ENCODE data around the gene SLC2A6.

SLC2A6 gene

GRCh38 chr9:133433351-133433843 is 45.5 kb downstream of the SLC2A6 start:
- no peak for DNase-seq

- DNase-seq, result no peak
These were observed 48.7 kb downstream of the SLC2A6 start for GRCh38 chr9:133430244-133430643.

- no peak for DNase-seq
These were observed 49.2 kb downstream of the SLC2A6 start for GRCh38 chr9:133429641-133430161.

GRCh38 chr9:133429214-133429613 is 49.7 kb downstream of the SLC2A6 start:
- no peak for DNase-seq

DNA sequence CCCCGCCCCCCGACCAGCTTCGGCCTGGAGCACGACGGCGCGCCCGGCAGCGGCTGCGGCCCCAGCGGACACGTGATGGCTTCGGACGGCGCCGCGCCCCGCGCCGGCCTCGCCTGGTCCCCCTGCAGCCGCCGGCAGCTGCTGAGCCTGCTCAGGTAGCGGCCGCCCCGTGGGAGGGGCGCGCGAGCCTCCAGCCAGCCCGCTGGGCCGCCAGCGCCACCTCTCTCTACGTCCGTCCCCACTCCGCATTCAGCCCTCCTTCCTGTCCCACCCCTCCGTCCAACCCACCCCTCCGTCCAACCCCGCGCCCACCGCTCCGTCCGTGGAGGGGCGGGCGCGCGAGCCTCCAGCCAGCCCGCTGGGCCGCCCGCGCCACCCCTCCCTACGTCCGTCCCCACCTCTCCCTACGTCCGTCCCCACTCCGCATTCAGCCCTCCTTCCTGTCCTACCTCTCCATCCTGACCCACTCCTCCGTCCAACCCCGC is 50.2 kb downstream of the SLC2A6 start:
- no peak for DNase-seq

GRCh38 chr9:133427658-133428348 is 51.1 kb downstream of the SLC2A6 start:
- DNase-seq, result no peak

DNA sequence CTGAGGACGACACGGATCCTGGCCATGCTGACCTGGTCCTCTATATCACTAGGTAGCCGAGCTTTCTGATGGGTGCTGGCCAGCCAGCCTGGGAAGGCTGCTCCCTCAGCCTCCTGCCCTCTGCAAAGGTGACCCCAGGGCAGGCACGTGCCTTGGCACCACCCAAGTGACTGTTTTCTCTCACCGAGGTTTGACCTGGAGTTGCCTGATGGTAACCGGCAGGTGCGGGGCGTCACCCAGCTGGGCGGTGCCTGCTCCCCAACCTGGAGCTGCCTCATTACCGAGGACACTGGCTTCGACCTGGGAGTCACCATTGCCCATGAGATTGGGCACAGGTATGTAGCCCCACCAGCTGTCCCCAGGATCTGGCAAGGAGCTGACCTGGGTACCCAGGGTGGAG is 52.9 kb downstream of the SLC2A6 start:
- no peak for DNase-seq

GRCh38 chr9:133425049-133425632 is 53.8 kb downstream of the SLC2A6 start:
- DNase-seq, result no peak

DNA sequence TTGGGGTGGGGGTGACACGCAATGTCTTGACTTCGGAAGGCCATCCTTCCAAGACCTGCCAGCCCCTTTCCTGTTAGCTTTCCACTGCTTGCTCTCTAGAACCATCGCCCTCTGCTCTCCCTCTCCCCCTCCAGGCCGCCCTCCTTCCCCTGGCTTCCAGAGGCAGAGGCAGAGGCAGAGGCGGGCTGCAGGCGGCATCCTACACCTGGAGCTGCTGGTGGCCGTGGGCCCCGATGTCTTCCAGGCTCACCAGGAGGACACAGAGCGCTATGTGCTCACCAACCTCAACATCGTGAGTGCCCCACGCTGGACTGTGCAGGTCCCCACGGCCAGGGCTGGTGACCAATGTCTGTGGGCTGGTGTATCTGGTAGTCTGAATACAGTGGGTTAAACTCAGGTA is 54.7 kb downstream of the SLC2A6 start:
- DNase-seq, result no peak

DNA sequence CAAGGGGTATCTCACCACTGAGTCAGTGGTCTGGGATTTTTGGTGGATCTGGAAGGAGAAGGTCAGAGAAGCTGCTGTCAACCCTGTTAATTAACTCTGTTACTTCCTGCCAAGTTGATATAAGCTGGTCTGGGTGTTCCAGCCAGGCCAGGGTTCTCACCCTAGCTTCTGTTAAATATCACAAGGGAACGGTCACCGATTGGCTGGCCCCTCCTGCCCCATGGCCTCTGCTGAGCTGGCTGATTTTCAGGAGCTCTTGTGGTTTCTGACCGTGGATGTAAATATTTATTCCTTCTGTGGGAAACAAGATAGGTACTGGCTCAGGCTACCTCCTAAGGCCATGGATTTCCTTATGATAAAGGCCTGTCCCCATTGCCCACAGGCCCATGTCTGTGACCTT is 55.7 kb downstream of the SLC2A6 start:
- DNase-seq, result no peak

DNA sequence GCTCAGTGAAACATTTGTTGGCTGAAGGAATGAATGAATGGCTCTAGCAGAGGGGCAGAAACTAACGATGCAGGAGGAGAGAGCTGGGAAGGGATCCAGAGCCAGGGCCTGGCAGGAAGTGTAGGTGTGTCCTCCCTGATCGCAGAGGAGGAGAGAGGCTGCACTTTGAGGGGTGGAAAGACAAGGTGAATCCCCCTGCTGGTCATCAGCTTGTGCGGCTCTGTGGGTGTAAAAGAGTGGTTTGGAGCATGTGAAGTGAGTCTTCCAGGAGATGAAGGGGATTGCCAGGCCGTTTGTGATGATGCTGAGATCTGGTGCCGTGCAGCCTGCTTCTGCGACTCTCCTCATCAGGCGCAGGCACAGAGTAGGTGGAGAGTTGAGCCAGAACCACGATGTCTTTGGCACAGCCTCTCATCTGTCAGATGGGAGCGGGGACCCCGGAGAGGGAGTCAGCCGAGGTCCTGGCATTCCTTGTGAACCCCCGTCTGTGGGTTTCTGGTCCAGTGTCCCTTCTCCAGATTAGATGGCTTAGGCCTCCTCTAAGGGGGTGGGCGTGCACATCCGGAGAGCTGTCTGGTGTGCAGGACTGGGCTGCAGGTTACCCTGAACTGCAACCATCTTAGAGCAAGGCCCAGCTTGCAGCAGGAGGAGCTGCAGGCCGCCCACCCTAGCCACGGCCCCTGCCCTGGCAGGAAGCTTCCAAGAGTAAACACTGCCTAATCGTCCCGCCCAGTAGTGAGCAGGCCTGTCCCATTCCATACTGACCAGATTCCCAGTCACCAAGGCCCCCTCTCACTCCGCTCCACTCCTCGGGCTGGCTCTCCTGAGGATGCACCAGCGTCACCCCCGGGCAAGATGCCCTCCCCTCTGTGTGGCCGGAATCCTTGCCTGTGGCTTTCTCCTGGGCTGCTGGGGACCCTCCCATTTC is 57.0 kb downstream of the SLC2A6 start, which contains the start of gene ADAMTS13:
ADAMTS13 (plus strand) TSS at position 753 of the 928 bp plus-strand sequence; CDS start at position 830, 77 bp downstream.
- DNase-seq, result no peak

All from midbrain (tissue), 1 donor.